B cell (primary cell): ENCODE data around the gene ZNF253.

Experiments
- CTCF ChIP-seq: fragments of 200-600 bp; IDR thresholded peaks from one replicate; pipeline ENCODE4 v1.8.0; 2022; ENCODE audit warnings: antibody characterized with exemption, mild to moderate bottlenecking
- EZH2 ChIP-seq: IDR thresholded peaks from 2 replicates; pipeline ENCODE4 v1.6.1; 2012; ENCODE audit warnings: borderline replicate concordance, low read depth, mild to moderate bottlenecking, moderate library complexity, low read length; ENCODE audit not compliant: insufficient read depth, poor library complexity, severe bottlenecking

- no peak for TF ChIP-seq CTCF
- TF ChIP-seq EZH2 = no peak
Measured at GRCh38 chr19:19847781-19848180, 17.9 kb upstream of the ZNF253 start.
